Activated CD8-positive, alpha-beta memory T cell treated with anti-CD3 and anti-CD28 coated beads for 1 hour (primary cell): ENCODE data around the gene WDR20.
A peak's percentile ranks its signal among the peaks of the same experiment; 100 is the strongest.
"Not testable (repeated sequence)": the region's sequence is repeated elsewhere in the genome, so short reads cannot be mapped to it uniquely, and the experiment has no call there.

Experiments used
- DNase-seq, 2 donors: peaks; one replicate each; pipeline ENCODE4 v3.0.0-alpha.2; 2020; ENCODE audit warnings: low read depth in 1 of 2; ENCODE audit errors: extremely low read depth in 1 of 2

Gene WDR20

DNA sequence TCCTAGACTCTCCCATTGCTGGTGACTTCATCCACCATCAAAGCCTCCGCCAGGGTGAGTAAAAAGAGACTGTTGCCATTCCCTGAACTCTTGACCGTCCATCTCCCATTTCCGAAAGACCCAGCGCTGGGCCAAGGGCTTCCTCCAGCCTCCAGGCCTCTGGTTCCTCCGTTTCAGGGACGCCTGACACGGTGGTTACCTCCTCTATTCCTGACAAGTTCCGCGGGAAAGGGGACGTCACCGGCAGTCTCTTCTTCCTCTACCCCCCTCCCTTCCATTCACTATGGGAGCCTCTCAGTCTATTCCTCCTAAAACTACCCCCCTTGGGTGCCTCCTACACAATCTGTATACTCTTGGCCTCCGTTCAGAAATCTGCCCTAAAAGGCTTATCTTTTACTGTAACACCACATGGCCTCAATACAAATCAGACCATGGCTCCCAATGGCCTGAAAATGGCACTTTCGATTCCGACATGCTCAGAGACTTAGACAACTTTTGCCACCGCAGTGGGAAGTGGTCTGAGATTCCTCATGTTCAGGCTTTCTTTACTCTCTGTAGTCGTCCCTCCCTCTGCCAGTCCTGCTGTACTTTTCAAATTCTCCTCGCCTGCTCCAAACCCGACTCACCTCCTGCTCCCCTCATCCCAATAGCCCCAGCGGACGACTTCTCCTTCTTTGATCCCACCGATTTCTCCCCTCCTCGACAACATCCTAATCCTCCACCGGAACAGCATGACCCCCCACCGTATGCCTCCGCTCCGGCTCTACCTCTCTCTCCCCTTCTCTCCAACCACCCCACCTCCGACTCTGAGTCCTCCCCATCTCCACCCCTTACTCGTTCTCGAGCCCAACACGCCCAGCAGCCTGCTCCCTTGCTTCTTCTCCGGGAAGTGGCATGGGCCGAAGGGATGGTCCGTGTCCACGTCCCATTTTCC, 94.9 kb downstream of the WDR20 start:
- DNase-seq, result no peak

DNA sequence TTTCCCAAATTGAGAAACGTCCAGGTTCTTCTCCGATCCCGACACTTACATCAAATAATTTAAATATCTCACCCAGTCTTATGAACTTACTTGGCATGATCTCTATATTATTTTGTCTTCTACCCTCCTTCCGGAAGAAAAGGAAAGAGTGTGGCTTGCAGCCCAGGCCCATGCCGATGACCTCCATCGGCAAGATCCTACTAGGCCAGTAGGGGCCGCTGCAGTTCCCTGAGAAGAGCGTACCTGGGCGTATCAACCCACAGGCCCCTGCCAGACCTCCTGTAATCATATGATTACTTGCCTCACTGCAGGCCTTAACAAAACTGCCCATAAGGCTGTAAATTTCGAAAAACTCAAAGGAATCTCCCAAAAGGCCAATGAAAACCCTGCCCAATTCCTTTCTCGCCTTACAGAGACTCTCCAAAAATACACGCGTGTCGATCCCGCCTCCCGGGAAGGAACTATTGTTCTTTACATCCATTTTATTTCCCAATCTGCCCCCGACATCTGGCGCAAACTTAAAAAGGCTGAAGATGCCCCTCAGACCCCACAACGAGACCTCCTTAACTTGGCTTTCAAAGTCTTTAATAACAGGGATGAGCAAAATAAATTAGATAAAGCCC, 95.7 kb downstream of the WDR20 start:
- peak; percentile 32 to 64 for DNase-seq

DNA sequence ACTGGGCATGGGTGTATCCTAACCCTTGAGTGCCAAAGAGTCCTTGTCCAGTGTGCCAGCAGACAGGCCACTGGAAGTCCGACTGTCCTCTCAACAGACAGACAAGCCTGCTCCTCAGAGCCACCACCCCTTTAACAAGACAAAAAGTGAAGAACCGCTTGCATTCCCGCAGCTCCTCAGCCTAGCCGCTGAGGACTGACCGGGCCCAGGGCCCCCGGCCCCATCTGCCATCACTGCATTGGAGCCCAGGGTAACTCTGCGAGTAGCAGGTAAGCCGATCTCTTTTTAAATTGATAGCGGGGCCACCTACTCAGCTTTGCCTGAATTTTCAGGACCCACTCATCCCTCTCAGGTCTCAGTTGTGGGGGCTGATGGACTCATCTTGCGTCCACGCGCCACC, 96.3 kb downstream of the WDR20 start:
- no peak for DNase-seq

DNA sequence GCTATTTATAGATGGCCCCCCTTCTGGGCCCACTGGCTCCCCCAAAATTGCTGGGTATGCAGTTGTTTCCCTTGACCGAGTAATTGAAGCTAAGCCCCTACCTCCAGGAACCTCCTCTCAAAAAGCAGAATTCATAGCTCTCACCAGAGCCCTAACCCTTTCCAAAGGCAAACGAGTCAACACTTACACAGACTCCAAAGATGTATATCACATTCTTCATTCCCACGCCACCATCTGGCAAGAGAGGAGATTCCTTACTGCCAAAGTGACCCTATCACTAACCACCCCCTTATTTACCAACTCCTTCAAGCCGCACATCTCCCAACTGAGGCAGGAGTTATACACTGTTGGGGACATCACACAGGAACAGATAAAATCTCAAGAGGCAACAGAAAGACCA, 98.4 kb downstream of the WDR20 start:
- DNase-seq, result no peak

DNA sequence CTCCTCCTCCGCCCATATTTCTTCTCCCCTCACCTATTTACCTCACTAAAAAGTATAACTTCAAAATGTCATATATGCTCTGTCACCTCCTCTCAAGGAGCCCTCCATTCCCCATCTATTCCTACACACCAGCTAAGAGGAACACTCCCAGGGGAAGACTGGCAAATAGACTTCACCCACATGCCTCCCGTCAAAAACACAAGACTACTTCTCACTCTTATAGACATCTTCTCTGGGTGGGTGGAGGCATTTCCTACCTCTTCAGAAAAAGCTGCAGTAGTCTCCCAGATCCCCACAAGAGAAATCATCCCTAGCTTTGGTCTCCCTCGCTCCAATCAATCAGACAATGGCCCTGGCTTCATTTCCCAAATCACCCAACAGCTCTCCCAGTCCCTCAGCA, 99.1 kb downstream of the WDR20 start:
- no peak for DNase-seq

DNA sequence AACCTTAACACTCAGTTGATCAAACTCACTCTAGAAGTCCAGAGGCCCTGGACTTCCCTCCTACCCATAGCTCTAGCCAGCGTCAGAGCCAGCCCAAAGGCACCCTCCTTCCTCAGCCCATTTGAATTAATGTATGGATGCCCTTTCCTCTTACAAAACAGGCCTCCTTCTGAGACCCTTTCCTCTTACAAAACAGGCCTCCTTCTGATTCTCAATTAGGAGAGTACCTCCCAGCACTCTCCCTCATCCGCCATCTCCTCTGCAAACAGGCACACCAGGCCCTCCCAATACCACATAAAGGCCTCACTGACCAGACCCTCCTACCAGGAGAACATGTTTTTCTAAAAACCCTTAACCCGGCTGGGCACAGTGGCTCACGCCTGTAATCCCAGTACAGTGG, 99.5 kb downstream of the WDR20 start:
- DNase-seq, result no peak

DNA sequence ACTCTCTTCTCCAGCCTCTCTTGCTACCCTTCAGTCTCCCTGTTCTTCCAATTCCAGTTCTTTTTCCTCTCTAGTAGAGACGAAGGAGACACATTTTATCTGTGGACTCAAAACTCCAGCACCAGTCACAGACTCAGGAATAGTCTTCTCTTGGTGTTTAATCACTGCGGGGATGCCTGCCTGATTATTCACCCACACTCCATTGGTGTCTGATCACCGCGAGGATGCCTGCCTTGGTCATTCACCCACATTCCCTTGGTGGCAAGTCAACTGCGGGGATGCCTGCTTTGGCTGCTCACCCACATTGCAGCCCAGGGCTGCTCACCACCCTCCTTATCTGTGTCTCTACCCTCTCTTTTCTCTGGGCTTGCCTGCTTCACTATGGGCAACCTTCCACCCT, 100.8 kb downstream of the WDR20 start:
- DNase-seq, result not testable (repeated sequence)

DNA sequence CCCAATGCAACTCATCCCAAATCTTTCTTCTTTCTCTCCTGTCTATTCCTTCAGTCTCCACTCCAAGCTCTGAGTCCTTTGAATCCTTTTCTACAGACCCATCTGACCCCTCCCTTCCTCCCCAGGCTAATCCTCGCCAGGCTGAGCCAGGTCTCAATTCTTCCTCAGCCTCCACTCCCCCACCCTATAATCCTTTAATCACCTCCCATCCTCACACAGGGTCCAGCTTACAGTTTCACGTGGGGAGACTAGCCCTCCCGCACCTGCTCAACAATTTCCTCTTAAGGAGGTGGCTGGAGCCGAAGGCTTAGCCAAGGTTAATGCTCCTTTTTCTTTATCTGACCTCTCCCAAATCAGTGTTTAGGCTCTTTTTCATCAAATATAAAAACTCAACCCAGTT, 101.5 kb downstream of the WDR20 start:
- DNase-seq, result no peak

DNA sequence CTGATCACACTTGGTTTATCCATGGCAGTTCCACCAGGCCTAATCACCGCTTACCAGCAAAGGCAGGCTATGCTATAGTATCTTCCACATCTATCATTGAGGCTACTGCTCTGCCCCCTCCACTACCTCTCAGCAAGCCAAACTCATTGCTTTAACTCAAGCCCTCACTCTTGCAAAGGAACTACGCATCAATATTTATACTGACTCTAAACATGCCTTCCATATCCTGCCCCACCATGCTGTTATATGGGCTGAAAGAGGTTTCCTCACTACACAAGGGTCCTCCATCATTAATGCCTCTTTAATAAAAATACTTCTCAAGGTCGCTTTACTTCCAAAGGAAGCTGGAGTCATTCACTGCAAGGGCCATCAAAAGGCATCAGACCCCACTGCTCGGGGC, 104.1 kb downstream of the WDR20 start:
- DNase-seq, result not testable (repeated sequence)

DNA sequence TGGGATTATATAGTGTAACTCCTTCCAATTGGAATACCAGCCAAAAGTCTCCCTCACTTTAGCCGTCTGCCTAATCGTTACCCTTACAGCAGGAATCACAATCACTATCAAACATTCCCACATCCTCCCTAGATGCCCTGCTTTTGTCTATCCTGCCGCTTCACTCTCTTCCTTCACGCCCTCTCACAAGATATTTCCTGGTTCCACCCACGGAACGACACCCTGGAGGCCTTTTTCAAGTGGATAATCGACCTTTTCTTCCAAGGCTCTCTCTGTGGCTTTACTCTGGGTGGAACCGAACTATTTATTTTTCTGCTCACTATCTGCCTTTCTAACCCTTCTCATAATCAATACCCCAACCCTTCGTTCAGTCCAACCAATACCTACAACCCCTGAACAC, 106.4 kb downstream of the WDR20 start:
- no peak for DNase-seq

DNA sequence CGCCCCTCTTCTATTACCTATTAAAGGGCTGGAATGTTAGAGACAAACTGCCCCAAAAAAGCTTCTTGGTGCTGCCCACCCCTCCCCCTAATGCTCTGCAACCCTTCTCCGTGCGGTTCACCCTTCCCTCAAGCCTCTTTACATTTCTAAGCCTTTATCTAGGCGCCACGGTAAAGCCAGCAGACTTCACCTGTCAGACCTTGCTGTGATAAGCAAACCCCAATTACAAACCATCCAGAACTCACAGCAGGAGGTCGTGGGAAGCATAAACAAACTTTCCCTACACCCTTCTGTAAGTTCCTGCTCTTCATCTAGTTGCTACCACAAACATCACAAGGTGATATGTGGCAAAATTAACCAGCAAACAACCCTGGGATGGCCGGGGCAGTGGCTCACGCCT, 108.4 kb downstream of the WDR20 start:
- no peak for DNase-seq

DNA sequence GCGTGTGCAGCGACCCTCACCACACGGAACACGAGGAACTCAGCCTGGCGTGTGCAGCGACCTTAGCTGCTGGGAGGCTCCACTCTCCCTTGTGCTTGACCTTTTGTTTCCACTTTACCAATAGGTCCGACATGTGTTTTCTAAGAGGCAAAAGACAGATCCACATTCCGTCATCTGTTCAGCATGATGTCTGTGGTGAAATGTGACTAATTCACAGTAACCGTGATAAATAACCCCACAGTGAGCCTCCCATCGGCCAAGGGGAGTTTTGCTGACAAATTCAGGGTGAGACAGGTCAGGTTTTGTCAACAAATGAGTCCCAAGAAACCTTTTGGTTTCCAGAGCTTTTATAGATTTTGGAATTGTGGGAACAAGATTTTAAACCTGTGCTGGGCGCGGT, 109.3 kb downstream of the WDR20 start:
- DNase-seq, result no peak

DNA sequence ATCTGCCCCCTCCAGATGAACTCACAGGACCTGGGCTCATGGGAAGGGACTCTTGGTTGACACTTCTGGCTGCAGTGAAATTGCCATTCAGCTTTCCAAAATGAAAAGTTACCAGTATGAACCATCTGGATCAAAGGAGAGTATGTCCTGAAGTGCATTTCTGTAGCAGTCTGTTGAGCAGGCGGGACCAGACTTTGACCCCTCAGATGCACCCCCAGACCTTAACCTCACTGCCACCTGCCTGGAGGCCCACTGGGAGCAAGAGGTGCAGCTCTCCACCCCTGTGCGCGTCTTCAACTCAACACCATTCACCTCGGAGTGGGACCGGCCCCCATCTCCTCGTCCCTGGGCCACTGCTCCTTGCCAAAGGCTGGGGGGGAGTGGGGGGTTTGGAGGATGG, 110.3 kb downstream of the WDR20 start:
- DNase-seq, result no peak

DNA sequence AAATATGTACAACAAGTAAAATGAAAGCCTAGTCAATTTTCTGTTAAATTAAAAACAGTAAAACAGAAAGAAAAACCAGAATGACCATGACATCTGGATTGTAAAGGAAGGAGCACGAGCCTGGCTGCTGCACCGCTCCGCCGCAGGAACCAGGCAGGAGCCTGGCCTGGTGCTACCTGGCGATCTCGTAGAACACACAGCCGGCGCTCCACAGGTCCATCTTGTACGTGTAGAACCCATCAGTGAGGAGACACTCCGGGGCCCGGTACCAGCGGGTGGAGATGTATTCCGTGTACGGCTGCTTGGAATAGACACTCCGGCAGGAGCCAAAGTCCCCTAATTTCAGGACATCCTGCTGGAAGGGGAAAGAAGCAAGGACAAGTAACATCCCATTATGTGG, 110.9 kb downstream of the WDR20 start:
- no peak for DNase-seq

DNA sequence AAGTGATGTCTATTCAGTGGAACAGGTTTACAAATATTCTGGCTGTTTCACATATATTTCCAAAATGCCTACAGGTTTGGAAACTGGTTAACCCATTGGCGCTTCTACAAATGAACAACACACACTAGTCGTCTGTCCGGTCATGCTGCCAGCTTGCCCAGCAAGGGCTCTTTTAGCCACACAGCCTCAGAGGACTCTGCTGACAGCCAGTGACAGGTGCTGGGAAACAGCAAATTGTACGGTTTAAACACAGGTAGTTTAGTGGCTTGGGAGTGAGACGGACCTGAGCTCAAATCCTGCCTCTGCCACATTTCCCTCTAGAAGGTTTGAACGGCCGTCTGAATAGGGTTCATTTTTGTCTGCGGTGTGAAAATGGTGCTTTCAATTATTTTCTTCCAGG, 111.5 kb downstream of the WDR20 start:
- no peak for DNase-seq

DNA sequence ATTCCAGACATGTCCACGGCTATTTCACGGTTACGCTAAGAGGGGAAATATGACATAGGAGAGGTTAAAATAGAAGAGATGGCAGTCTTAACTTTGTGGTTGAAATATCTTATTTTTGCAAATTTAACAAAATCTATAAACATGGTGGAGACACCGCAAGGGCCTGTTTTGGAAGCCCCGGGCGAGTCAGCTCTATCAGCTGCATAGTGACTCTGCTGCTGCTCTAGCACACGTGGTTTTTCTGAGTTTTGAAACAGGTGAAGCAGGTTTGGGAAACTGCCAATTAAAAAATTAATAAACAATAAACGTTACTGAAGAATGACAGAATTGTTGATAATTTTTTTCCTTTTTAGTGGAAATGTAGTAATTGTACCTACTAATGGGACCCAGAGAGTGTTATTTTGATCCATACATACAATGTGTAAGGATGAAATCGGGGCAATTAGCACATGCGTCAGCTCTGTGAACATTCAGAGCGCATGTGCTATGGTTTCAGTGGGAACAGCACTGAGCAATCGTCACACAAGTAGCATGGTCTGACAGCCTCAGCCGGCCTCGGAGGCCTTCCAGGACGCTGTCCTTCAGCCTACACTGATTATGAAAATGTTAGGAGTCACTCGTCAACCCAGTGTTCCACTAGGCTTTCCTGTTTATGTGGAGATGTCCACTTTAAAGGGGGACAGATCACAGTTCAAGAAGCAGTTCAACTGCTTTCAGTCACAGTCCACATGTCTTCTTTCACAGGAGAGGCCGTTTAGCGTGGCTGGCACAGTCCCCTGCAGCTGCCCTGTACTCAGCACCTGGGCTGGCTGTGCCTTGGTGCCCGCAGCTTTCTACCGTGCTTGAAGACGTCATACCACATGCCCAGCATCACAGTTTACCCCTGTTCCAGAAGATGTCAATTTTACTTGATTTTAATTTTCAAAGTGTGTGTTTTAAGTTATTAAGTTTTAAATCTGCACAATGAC, 113.4 kb downstream of the WDR20 start:
- no peak for DNase-seq

DNA sequence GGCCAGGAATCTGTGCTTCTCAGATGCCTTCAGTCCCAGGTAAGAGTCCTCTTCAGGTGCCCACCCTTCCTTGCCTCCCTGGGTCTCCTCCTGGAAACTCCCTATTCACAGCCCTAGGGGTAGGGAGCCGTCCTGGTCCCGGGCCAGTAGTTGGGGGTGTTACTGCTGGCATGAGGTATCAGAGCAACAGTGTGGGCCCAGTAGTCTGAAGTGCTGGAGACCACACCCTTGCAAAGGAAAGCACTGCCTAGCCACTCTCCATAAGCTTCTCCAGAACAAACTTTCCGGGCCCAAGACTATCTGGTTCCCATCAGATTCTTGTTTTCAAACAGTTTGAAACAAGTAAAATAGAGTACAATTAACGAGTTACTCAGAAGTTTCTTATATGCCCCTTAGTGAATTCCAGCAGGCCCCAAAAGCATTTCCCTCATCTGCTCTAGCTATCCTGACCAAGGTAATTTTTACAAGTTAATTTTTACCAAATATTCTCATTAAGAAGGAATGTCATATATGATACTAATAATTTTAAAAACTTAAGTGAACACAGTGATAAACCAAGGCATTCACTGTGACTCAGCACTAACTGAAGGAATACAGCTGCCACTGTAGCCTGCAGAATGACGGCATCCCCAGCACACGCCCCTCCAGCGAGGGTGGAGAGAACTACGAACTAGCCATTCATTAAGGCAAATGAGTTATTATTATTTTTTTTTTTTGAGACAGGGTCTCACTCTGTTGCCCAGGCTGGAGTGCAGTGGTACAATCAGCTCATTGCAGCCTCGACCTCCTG, 115.9 kb downstream of the WDR20 start:
- no peak for DNase-seq

DNA sequence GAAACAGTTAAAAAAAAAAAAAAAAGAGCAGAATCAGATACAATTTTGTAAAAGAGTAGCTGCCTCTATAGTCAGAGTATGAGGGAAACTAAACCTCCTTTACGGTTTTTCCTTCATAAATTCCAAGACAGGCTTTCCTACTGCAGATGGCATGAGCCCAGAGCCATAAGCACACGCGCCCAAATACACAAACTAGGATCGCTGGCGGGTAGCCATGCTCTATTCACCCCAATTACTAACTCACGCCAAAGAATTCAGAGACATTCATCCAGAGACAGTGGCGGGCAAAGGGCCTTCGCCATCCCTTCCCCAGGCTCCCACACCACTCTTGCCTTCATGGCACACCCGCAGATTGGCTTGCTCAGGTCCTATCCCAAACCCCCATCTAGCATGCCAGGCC, 117.0 kb downstream of the WDR20 start:
- DNase-seq, result no peak

DNA sequence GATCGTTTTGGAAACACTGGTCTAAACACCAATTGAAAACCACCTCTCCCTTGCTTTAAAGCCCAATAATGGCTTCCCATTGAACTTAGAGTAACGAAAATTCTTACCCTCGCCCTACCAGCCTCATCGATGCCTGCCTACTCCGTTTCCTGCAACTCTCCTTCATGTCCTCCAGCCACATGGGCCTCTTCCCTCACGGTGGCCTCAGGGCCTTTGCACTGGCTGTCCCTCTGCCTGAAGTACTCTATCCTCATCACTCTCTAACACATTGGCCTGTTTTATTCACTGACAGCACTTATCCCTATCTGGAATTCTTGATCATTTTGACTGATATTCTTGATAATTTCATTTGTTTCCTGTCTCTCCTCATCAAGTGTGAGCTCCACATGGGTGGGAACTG, 118.4 kb downstream of the WDR20 start:
- DNase-seq, result no peak
